HEK293 (cell line): ENCODE measurements around the gene CATSPERE.

Experiments
- HOXC10 ChIP-seq: sonication (generic); formaldehyde crosslinking; IDR thresholded peaks from 2 replicates; pipeline ENCODE4 v1.8.1; 2023; ENCODE audit warnings: mild to moderate bottlenecking, missing genetic modification reagents
- IKZF3 ChIP-seq: fragments of 450-650 bp; IDR thresholded peaks from 2 replicates; pipeline ENCODE4 v1.5.0; 2018; ENCODE audit warnings: missing biosample characterization, mild to moderate bottlenecking, missing genetic modification characterization, moderate library complexity
- WT1 ChIP-seq: fragments of 450-650 bp; formaldehyde crosslinking; IDR thresholded peaks from 2 replicates; pipeline ENCODE4 v1.5.1; 2016; ENCODE audit warnings: missing biosample characterization, missing genetic modification characterization
- ZBTB17 ChIP-seq: fragments of 450-650 bp; formaldehyde crosslinking; IDR thresholded peaks from 2 replicates; pipeline ENCODE4 v1.5.1; 2016; ENCODE audit warnings: missing biosample characterization, missing genetic modification characterization
- ZFHX2 ChIP-seq: fragments of 450-650 bp; formaldehyde crosslinking; conservative IDR thresholded peaks from 2 replicates; pipeline ENCODE4 v1.5.1; 2016; ENCODE audit warnings: missing biosample characterization, missing genetic modification characterization
- ZFP69B ChIP-seq: fragments of 450-650 bp; formaldehyde crosslinking; IDR thresholded peaks from 2 replicates; pipeline ENCODE4 v1.5.1; 2016; ENCODE audit warnings: missing biosample characterization, missing genetic modification characterization
- ZIC2 ChIP-seq: fragments of 450-650 bp; formaldehyde crosslinking; IDR thresholded peaks from 2 replicates; pipeline ENCODE4 v1.5.1; 2016; ENCODE audit warnings: missing biosample characterization, missing genetic modification characterization
- ZNF10 ChIP-seq: fragments of 450-650 bp; formaldehyde crosslinking; IDR thresholded peaks from 2 replicates; pipeline ENCODE4 v1.5.1; 2017; ENCODE audit warnings: missing biosample characterization, missing genetic modification characterization
- ZNF121 ChIP-seq: fragments of 450-650 bp; formaldehyde crosslinking; IDR thresholded peaks from 2 replicates; pipeline ENCODE4 v1.5.1; 2016; ENCODE audit warnings: missing biosample characterization, missing genetic modification characterization
- ZNF133 ChIP-seq: fragments of 450-650 bp; formaldehyde crosslinking; IDR thresholded peaks from 2 replicates; pipeline ENCODE4 v1.5.1; 2016; ENCODE audit warnings: missing biosample characterization, missing genetic modification characterization
- ZNF184 ChIP-seq: fragments of 450-650 bp; IDR thresholded peaks from 2 replicates; pipeline ENCODE4 v1.5.1; 2018; ENCODE audit warnings: missing biosample characterization, mild to moderate bottlenecking, missing genetic modification characterization
- ZNF2 ChIP-seq: fragments of 450-650 bp; formaldehyde crosslinking; IDR thresholded peaks from 2 replicates; pipeline ENCODE4 v1.5.1; 2016; ENCODE audit warnings: missing biosample characterization, missing genetic modification characterization
- ZNF221 ChIP-seq: fragments of 450-650 bp; formaldehyde crosslinking; IDR thresholded peaks from 2 replicates; pipeline ENCODE4 v1.5.1; 2017; ENCODE audit warnings: missing biosample characterization, missing genetic modification characterization, borderline replicate concordance
- ZNF292 ChIP-seq: fragments of 450-650 bp; formaldehyde crosslinking; IDR thresholded peaks from 2 replicates; pipeline ENCODE4 v1.5.1; 2016; ENCODE audit warnings: low read depth, missing biosample characterization, missing genetic modification characterization, borderline replicate concordance
- ZNF324 ChIP-seq: fragments of 450-650 bp; formaldehyde crosslinking; IDR thresholded peaks from 2 replicates; pipeline ENCODE4 v1.5.1; 2016; ENCODE audit warnings: missing biosample characterization, missing genetic modification characterization
- ZNF335 ChIP-seq: fragments of 450-650 bp; formaldehyde crosslinking; conservative IDR thresholded peaks from 2 replicates; pipeline ENCODE4 v1.5.1; 2016; ENCODE audit warnings: missing biosample characterization, missing genetic modification characterization
- ZNF391 ChIP-seq: fragments of 450-650 bp; formaldehyde crosslinking; IDR thresholded peaks from 2 replicates; pipeline ENCODE4 v1.5.1; 2016; ENCODE audit warnings: low read depth, missing biosample characterization, missing genetic modification characterization, borderline replicate concordance
- ZNF514 ChIP-seq: fragments of 450-650 bp; formaldehyde crosslinking; IDR thresholded peaks from 2 replicates; pipeline ENCODE4 v1.5.1; 2016; ENCODE audit warnings: missing biosample characterization, missing genetic modification characterization
- ZNF654 ChIP-seq: fragments of 450-650 bp; formaldehyde crosslinking; IDR thresholded peaks from 2 replicates; pipeline ENCODE4 v1.5.1; 2016; ENCODE audit warnings: low read depth, missing biosample characterization, missing genetic modification characterization
- ZNF660 ChIP-seq: fragments of 450-650 bp; IDR thresholded peaks from 2 replicates; pipeline ENCODE4 v1.5.1; 2018; ENCODE audit warnings: missing biosample characterization, mild to moderate bottlenecking, missing genetic modification characterization
- ZNF785 ChIP-seq: fragments of 450-650 bp; formaldehyde crosslinking; IDR thresholded peaks from 2 replicates; pipeline ENCODE4 v1.5.1; 2016; ENCODE audit warnings: missing biosample characterization, missing genetic modification characterization
- TF ChIP-seq, protein P1 (sequence below): fragments of 450-650 bp; formaldehyde crosslinking; IDR thresholded peaks from 2 replicates; pipeline ENCODE4 v1.5.1; 2016; ENCODE audit warnings: missing biosample characterization, missing genetic modification characterization, low read depth
- TF ChIP-seq, protein P2 (sequence below): fragments of 450-650 bp; formaldehyde crosslinking; IDR thresholded peaks from 2 replicates; pipeline ENCODE4 v1.5.1; 2016; ENCODE audit warnings: missing biosample characterization, missing genetic modification characterization
- TF ChIP-seq, protein P3 (sequence below): fragments of 450-650 bp; formaldehyde crosslinking; IDR thresholded peaks from 2 replicates; pipeline ENCODE4 v1.5.1; 2016; ENCODE audit warnings: missing biosample characterization, missing genetic modification characterization
- TF ChIP-seq, protein P4 (sequence below): fragments of 450-650 bp; formaldehyde crosslinking; IDR thresholded peaks from 2 replicates; pipeline ENCODE4 v1.5.1; 2017; ENCODE audit warnings: missing biosample characterization, missing genetic modification characterization
- TF ChIP-seq, protein P5 (sequence below): fragments of 450-650 bp; formaldehyde crosslinking; IDR thresholded peaks from 2 replicates; pipeline ENCODE4 v1.5.1; 2016; ENCODE audit warnings: missing biosample characterization, missing genetic modification characterization
- TF ChIP-seq, protein P6 (sequence below): fragments of 450-650 bp; formaldehyde crosslinking; IDR thresholded peaks from 2 replicates; pipeline ENCODE4 v1.5.1; 2017; ENCODE audit warnings: missing biosample characterization, missing genetic modification characterization
- TF ChIP-seq, protein P7 (sequence below): fragments of 450-650 bp; formaldehyde crosslinking; IDR thresholded peaks from 2 replicates; pipeline ENCODE4 v1.5.1; 2017; ENCODE audit warnings: missing biosample characterization, mild to moderate bottlenecking, missing genetic modification characterization, moderate library complexity

Gene CATSPERE

DNA sequence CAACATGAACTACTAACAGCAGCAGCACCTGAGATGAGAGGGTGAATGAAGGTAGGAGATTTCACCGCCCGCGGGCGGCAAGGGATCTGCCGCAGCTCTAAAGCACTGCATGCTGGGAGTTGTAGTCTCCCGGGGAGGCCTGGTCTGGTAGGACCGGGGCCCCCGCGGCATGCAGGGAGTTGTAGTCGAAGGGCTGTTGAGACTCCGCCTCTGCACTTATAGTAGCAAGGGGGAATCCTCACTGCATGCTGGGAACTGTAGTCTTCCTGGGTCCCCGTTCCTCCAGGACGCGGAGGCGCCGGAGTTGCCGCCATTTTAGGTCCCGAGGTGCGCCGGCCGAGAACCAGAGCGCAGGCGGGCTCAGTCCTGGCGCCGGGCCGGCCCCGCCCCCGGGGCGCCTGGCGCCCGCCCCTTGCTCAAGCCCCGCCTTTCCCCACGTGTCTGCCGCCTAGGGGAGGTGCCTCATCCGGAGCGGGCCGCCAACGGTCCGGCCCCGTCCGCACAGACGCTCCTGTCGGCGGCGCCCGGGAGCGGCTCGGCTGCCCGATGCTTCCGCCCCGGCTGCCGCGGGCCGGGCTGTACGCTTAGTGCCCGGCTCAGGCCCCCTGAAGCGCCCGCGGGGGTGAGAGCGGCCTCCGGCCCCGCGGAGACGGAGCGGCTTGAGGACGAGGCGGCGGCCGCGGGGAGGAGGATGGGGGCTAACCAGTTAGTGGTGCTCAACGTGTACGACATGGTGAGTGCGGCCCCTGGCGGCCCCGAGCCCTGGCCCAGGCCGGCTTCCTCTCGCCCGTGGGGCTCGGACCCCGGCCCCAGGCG is 191.8 kb downstream of the CATSPERE start, which contains the start of gene DESI2 (continued):
- TF ChIP-seq, protein P1, sequence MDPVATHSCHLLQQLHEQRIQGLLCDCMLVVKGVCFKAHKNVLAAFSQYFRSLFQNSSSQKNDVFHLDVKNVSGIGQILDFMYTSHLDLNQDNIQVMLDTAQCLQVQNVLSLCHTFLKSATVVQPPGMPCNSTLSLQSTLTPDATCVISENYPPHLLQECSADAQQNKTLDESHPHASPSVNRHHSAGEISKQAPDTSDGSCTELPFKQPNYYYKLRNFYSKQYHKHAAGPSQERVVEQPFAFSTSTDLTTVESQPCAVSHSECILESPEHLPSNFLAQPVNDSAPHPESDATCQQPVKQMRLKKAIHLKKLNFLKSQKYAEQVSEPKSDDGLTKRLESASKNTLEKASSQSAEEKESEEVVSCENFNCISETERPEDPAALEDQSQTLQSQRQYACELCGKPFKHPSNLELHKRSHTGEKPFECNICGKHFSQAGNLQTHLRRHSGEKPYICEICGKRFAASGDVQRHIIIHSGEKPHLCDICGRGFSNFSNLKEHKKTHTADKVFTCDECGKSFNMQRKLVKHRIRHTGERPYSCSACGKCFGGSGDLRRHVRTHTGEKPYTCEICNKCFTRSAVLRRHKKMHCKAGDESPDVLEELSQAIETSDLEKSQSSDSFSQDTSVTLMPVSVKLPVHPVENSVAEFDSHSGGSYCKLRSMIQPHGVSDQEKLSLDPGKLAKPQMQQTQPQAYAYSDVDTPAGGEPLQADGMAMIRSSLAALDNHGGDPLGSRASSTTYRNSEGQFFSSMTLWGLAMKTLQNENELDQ (tag by site-specific recombination): no peak
- TF ChIP-seq ZNF221 (tag by site-specific recombination) (0 out of 2 replicates have a peak, but pooled peaks have one; percentile 37), IKZF3 (peak; percentile 41; the same call in 1 of the 2 replicates), ZNF324 (tag by site-specific recombination) (peak; percentile 78; the same call in 1 of the 2 replicates), ZNF184 (tag by site-specific recombination) (peak; percentile 72), HOXC10 (CRISPR knock-in tag) (peak; percentile 38; the same call in 1 of the 2 replicates), WT1 (tag by site-specific recombination) (no peak; the same call in 1 of the 2 replicates), ZFP69B (tag by site-specific recombination) (peak; percentile 46; the same call in 1 of the 2 replicates), ZNF785 (tag by site-specific recombination) (peak; percentile 33; the same call in 1 of the 2 replicates), ZNF10 (tag by site-specific recombination) (peak; percentile 45; the same call in 1 of the 2 replicates), ZNF121 (tag by site-specific recombination) (0 out of 2 replicates have a peak, but pooled peaks have one; percentile 34), ZNF391 (tag by site-specific recombination) (0 out of 2 replicates have a peak, but pooled peaks have one; percentile 42), ZNF660 (tag by site-specific recombination) (peak; percentile 97), ZNF514 (tag by site-specific recombination) (no peak), ZFHX2 (tag by site-specific recombination) (peak; percentile 69), ZNF292 (no peak), ZNF2 (tag by site-specific recombination) (peak; percentile 61), ZNF654 (tag by site-specific recombination) (no peak), ZBTB17 (tag by site-specific recombination) (peak; percentile 98), ZIC2 (tag by site-specific recombination) (peak; percentile 34; the same call in 1 of the 2 replicates), ZNF335 (tag by site-specific recombination) (peak; percentile 98), ZNF133 (tag by site-specific recombination) (0 out of 2 replicates have a peak, but pooled peaks have one; percentile 29)
- TF ChIP-seq, protein P2, sequence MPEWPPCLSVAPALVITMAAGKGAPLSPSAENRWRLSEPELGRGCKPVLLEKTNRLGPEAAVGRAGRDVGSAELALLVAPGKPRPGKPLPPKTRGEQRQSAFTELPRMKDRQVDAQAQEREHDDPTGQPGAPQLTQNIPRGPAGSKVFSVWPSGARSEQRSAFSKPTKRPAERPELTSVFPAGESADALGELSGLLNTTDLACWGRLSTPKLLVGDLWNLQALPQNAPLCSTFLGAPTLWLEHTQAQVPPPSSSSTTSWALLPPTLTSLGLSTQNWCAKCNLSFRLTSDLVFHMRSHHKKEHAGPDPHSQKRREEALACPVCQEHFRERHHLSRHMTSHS (tag by site-specific recombination): no peak
- TF ChIP-seq, protein P3, sequence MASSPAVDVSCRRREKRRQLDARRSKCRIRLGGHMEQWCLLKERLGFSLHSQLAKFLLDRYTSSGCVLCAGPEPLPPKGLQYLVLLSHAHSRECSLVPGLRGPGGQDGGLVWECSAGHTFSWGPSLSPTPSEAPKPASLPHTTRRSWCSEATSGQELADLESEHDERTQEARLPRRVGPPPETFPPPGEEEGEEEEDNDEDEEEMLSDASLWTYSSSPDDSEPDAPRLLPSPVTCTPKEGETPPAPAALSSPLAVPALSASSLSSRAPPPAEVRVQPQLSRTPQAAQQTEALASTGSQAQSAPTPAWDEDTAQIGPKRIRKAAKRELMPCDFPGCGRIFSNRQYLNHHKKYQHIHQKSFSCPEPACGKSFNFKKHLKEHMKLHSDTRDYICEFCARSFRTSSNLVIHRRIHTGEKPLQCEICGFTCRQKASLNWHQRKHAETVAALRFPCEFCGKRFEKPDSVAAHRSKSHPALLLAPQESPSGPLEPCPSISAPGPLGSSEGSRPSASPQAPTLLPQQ (tag by site-specific recombination): peak; percentile 66
- TF ChIP-seq, protein P4, sequence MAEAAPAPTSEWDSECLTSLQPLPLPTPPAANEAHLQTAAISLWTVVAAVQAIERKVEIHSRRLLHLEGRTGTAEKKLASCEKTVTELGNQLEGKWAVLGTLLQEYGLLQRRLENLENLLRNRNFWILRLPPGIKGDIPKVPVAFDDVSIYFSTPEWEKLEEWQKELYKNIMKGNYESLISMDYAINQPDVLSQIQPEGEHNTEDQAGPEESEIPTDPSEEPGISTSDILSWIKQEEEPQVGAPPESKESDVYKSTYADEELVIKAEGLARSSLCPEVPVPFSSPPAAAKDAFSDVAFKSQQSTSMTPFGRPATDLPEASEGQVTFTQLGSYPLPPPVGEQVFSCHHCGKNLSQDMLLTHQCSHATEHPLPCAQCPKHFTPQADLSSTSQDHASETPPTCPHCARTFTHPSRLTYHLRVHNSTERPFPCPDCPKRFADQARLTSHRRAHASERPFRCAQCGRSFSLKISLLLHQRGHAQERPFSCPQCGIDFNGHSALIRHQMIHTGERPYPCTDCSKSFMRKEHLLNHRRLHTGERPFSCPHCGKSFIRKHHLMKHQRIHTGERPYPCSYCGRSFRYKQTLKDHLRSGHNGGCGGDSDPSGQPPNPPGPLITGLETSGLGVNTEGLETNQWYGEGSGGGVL (tag by site-specific recombination): peak; percentile 45; the same call in 1 of the 2 replicates
- TF ChIP-seq, protein P5, sequence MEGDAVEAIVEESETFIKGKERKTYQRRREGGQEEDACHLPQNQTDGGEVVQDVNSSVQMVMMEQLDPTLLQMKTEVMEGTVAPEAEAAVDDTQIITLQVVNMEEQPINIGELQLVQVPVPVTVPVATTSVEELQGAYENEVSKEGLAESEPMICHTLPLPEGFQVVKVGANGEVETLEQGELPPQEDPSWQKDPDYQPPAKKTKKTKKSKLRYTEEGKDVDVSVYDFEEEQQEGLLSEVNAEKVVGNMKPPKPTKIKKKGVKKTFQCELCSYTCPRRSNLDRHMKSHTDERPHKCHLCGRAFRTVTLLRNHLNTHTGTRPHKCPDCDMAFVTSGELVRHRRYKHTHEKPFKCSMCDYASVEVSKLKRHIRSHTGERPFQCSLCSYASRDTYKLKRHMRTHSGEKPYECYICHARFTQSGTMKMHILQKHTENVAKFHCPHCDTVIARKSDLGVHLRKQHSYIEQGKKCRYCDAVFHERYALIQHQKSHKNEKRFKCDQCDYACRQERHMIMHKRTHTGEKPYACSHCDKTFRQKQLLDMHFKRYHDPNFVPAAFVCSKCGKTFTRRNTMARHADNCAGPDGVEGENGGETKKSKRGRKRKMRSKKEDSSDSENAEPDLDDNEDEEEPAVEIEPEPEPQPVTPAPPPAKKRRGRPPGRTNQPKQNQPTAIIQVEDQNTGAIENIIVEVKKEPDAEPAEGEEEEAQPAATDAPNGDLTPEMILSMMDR: peak; percentile 98
- TF ChIP-seq, protein P6, sequence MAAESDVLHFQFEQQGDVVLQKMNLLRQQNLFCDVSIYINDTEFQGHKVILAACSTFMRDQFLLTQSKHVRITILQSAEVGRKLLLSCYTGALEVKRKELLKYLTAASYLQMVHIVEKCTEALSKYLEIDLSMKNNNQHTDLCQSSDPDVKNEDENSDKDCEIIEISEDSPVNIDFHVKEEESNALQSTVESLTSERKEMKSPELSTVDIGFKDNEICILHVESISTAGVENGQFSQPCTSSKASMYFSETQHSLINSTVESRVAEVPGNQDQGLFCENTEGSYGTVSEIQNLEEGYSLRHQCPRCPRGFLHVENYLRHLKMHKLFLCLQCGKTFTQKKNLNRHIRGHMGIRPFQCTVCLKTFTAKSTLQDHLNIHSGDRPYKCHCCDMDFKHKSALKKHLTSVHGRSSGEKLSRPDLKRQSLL (tag by site-specific recombination): peak; percentile 47; the same call in 1 of the 2 replicates
- TF ChIP-seq, protein P7, sequence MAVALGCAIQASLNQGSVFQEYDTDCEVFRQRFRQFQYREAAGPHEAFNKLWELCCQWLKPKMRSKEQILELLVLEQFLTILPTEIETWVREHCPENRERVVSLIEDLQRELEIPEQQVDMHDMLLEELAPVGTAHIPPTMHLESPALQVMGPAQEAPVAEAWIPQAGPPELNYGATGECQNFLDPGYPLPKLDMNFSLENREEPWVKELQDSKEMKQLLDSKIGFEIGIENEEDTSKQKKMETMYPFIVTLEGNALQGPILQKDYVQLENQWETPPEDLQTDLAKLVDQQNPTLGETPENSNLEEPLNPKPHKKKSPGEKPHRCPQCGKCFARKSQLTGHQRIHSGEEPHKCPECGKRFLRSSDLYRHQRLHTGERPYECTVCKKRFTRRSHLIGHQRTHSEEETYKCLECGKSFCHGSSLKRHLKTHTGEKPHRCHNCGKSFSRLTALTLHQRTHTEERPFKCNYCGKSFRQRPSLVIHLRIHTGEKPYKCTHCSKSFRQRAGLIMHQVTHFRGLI: 0 out of 2 replicates have a peak, but pooled peaks have one; percentile 16
